Neural cell (in vitro differentiated cells): Measurements from ENCODE around the gene SURF4. TPM values are rescaled to one million over a fixed set of nuclear protein-coding genes. Genes with fewer than 3 reads are reported as not detected.

ENCODE experiments used
- H2AFZ ChIP-seq: fragments of 200-600, 300-800 bp; sonication (generic), shearing (Covaris generic); 2 replicates; pipeline ENCODE4 v1.6.0; 2014; ENCODE audit warnings: low read depth, mild to moderate bottlenecking, antibody characterized with exemption, low read length, moderate library complexity
- H3F3A ChIP-seq: fragments of 200-600 bp; shearing (Covaris generic); 2 replicates; pipeline ENCODE4 v1.6.1; 2016; ENCODE audit warnings: mild to moderate bottlenecking, moderate library complexity, mixed read lengths, antibody characterized with exemption, low read length; ENCODE audit not compliant: insufficient read depth, poor library complexity, severe bottlenecking
- H3K27ac ChIP-seq: fragments of 200-600, 300-800 bp; sonication (generic), shearing (Covaris generic); 2 replicates; pipeline ENCODE4 v1.5.1; 2014; ENCODE audit warnings: mild to moderate bottlenecking, low read length, moderate library complexity
- H3K27me3 ChIP-seq: fragments of 300-800, 200-600 bp; sonication (generic), shearing (Covaris generic); 2 replicates; pipeline ENCODE4 v1.6.0; 2014; ENCODE audit warnings: mild to moderate bottlenecking, low read depth, low read length, moderate library complexity; ENCODE audit not compliant: insufficient read depth
- H3K36me3 ChIP-seq: fragments of 300-800, 200-600 bp; sonication (generic), shearing (Covaris generic); 2 replicates; pipeline ENCODE4 v1.5.1; 2014; ENCODE audit warnings: mild to moderate bottlenecking, antibody characterized with exemption, low read length, moderate library complexity; ENCODE audit not compliant: insufficient read depth
- H3K4me2 ChIP-seq: fragments of 300-800, 200-600 bp; sonication (generic), shearing (Covaris generic); 2 replicates; pipeline ENCODE4 v1.6.0; 2014; ENCODE audit warnings: mild to moderate bottlenecking, low read length
- H3K4me3 ChIP-seq: fragments of 300-800, 200-600 bp; sonication (generic), shearing (Covaris generic); 2 replicates; pipeline ENCODE4 v1.5.1; 2014; ENCODE audit warnings: mild to moderate bottlenecking, low read length, moderate library complexity
- H3K79me2 ChIP-seq: fragments of 200-600 bp; shearing (Covaris generic); replicated peaks from 2 replicates; pipeline ENCODE4 v1.6.0; 2014; ENCODE audit warnings: mild to moderate bottlenecking, low read length, moderate library complexity; ENCODE audit not compliant: insufficient read depth
- H3K9ac ChIP-seq: fragments of 300-800, 200-600 bp; sonication (generic), shearing (Covaris generic); 2 replicates; pipeline ENCODE4 v1.6.1; 2016; ENCODE audit warnings: mild to moderate bottlenecking, low read length, mixed read lengths
- H3K9me2 ChIP-seq: fragments of 200-600 bp; shearing (Covaris generic); 2 replicates; pipeline ENCODE4 v1.6.1; 2016; ENCODE audit warnings: mild to moderate bottlenecking, low read length, mixed read lengths; ENCODE audit not compliant: insufficient read depth
- H3K9me3 ChIP-seq: fragments of 200-600, 300-800 bp; sonication (generic), shearing (Covaris generic); 2 replicates; pipeline ENCODE4 v1.6.1; 2016; ENCODE audit warnings: mild to moderate bottlenecking, mixed run types, low read length, moderate library complexity, mixed read lengths
- H4K20me1 ChIP-seq: fragments of 200-600 bp; shearing (Covaris generic); 2 replicates; pipeline ENCODE4 v1.6.1; 2016; ENCODE audit warnings: mild to moderate bottlenecking, mixed run types; ENCODE audit not compliant: insufficient read depth
- CTCF ChIP-seq: fragments of 450-650 bp; IDR thresholded peaks from 2 replicates; pipeline ENCODE4 v1.5.1; 2014; ENCODE audit warnings: antibody characterized with exemption, mild to moderate bottlenecking, moderate library complexity; ENCODE audit not compliant: poor library complexity, severe bottlenecking
- EP300 ChIP-seq: fragments of 450-650 bp; conservative IDR thresholded peaks from 2 replicates; pipeline ENCODE4 v1.6.1; 2014; ENCODE audit warnings: antibody characterized with exemption, mild to moderate bottlenecking, moderate library complexity; ENCODE audit not compliant: poor library complexity, severe bottlenecking
- EZH2 ChIP-seq: fragments of 200-600, 300-800 bp; shearing (Covaris generic), sonication (generic); IDR thresholded peaks from 2 replicates; pipeline ENCODE4 v1.6.1; 2014; ENCODE audit warnings: antibody characterized with exemption, low read length, borderline replicate concordance, mild to moderate bottlenecking; ENCODE audit not compliant: insufficient read depth, poor library complexity, severe bottlenecking
- MXI1 ChIP-seq: fragments of 450-650 bp; conservative IDR thresholded peaks from 2 replicates; pipeline ENCODE4 v1.6.1; 2014; ENCODE audit warnings: antibody characterized with exemption, mild to moderate bottlenecking; ENCODE audit not compliant: poor library complexity, severe bottlenecking
- POLR2AphosphoS5 ChIP-seq: IDR thresholded peaks from 2 replicates; pipeline ENCODE4 v1.6.1; 2012
- RAD21 ChIP-seq: fragments of 450-650 bp; conservative IDR thresholded peaks from 2 replicates; pipeline ENCODE4 v1.6.1; 2014; ENCODE audit warnings: antibody characterized with exemption, mild to moderate bottlenecking, moderate library complexity
- REST ChIP-seq: IDR thresholded peaks from 2 replicates; pipeline ENCODE4 v1.6.1; 2012; ENCODE audit warnings: borderline replicate concordance
- TAF1 ChIP-seq: IDR thresholded peaks from 2 replicates; pipeline ENCODE4 v1.6.1; 2012; ENCODE audit warnings: low read depth
- polyA plus RNA-seq: library from polyadenylated mRNA; depleted of rRNA; stranded (reverse); fragments of >200 nt; gene quantifications from 2 replicates; pipeline ENCODE4 v1.2.3, GENCODE V29; 2014

Gene SURF4
- polyA plus RNA-seq, 1 donor from 2014 or later, result 78.3 TPM

- H3K9ac ChIP-seq, result no peak overlapping the region
- no peak overlapping the region for H3K4me3 ChIP-seq
- no peak overlapping the region for H3K4me2 ChIP-seq
- H3K36me3 ChIP-seq, result no peaks in the 10 kb centered on the region
- no peak overlapping the region for H2AFZ ChIP-seq
- no peak overlapping the region for H3K27ac ChIP-seq
- no peaks in the 10 kb centered on the region for H3K9me3 ChIP-seq
- peaks cover 4% of the 10 kb centered on the region for H3K79me2 ChIP-seq
- no peaks in the 10 kb centered on the region for H3F3A ChIP-seq
- H3K27me3 ChIP-seq, result no peaks in the 10 kb centered on the region
- no peaks in the 10 kb centered on the region for H3K9me2 ChIP-seq
- H4K20me1 ChIP-seq, result no peaks in the 10 kb centered on the region
- no peak for TF ChIP-seq EZH2
- TF ChIP-seq EP300, result no peak
- TF ChIP-seq REST, result no peak
- no peak for TF ChIP-seq RAD21
- no peak for TF ChIP-seq MXI1
- no peak for TF ChIP-seq CTCF
- TF ChIP-seq TAF1, result no peak
- no peak for TF ChIP-seq POLR2AphosphoS5
Observed at GRCh38 chr9:133341369-133342068, 34.3 kb downstream of the SURF4 start.

- H3K4me3 ChIP-seq, result no peak overlapping the region
- TF ChIP-seq CTCF (no peak), POLR2AphosphoS5 (no peak)
- H3K27me3 ChIP-seq, result no peaks in the 10 kb centered on the region
- H3K4me2 ChIP-seq, result no peak overlapping the region
- no peaks in the 10 kb centered on the region for H3K9me3 ChIP-seq
- no peaks in the 10 kb centered on the region for H3K9me2 ChIP-seq
- H4K20me1 ChIP-seq, result no peaks in the 10 kb centered on the region
- no peaks in the 10 kb centered on the region for H3K36me3 ChIP-seq
- H3K9ac ChIP-seq, result no peak overlapping the region
- no peaks in the 10 kb centered on the region for H3F3A ChIP-seq
- no peak overlapping the region for H2AFZ ChIP-seq
- no peaks in the 10 kb centered on the region for H3K79me2 ChIP-seq
- H3K27ac ChIP-seq, result no peak overlapping the region
Observed at GRCh38 chr9:133340916-133341315, 34.9 kb downstream of the SURF4 start.
